Measurements from ENCODE around the gene RPGR. TPM values are rescaled to one million over a fixed set of nuclear protein-coding genes. Genes with fewer than 3 reads are reported as not detected.

The RPGR gene
- total and polyA plus RNA-seq, 2 experiments from 2014 or later: 7.4 to 36.3 TPM

- Histone ChIP-seq H3K79me2 (replicated peaks; ENCODE audit: insufficient read depth) (no peaks in the 10 kb centered on the region; the same call in 1 of the 2 replicates), H2AFZ (no peak overlapping the region), H3K27ac (ENCODE audit: low read depth) (no peak overlapping the region), H3F3A (replicated peaks; ENCODE audit: low read depth) (no peaks in the 10 kb centered on the region), H3K36me3 (ENCODE audit: insufficient read depth) (no peaks in the 10 kb centered on the region), H3K9me2 (ENCODE audit: insufficient read depth) (no peaks in the 10 kb centered on the region), H3K4me3 (no peak overlapping the region), H3K4me2 (no peak overlapping the region), H4K20me1 (replicated peaks; ENCODE audit: insufficient read depth) (no peaks in the 10 kb centered on the region), H3K4me1 (ENCODE audit: insufficient read depth) (0 out of 2 replicates have a peak, but pooled peaks cover 3% of the 10 kb centered on the region), H3K27me3 (ENCODE audit: insufficient read depth) (no peaks in the 10 kb centered on the region)
- no peak for ATAC-seq
- H3K9me3 Mint-ChIP-seq: no peaks in the 10 kb centered on the region
- TF ChIP-seq JUNB (IDR thresholded peaks at IDR 0.05; ENCODE audit: unreplicated experiment): no peak
- no peak for TF ChIP-seq ZNF462 (CRISPR knock-in tag; IDR thresholded peaks at IDR 0.05)
- TF ChIP-seq EZH2 (IDR thresholded peaks at IDR 0.05; ENCODE audit: low read depth, unreplicated experiment): no peak
- no peak for TF ChIP-seq STAT1 (IDR thresholded peaks at IDR 0.05; ENCODE audit: unreplicated experiment)
- TF ChIP-seq ZNF114 (CRISPR knock-in tag; IDR thresholded peaks at IDR 0.05): no peak
- TF ChIP-seq REST (IDR thresholded peaks at IDR 0.05; ENCODE audit: unreplicated experiment): no peak
- TF ChIP-seq ZNF331 (CRISPR knock-in tag; IDR thresholded peaks at IDR 0.05; ENCODE audit: low read depth): no peak
- TF ChIP-seq ETS1 (IDR thresholded peaks at IDR 0.05): no peak
- TF ChIP-seq POLR2AphosphoS5 (IDR thresholded peaks at IDR 0.05; ENCODE audit: low read depth): no peak
- no peak for TF ChIP-seq NANOG (IDR thresholded peaks at IDR 0.05; ENCODE audit: borderline replicate concordance)
- TF ChIP-seq EZH2phosphoT487 (IDR thresholded peaks at IDR 0.05; ENCODE audit: unreplicated experiment): no peak
- no peak for TF ChIP-seq CREB1 (CRISPR knock-in tag; IDR thresholded peaks at IDR 0.05; ENCODE audit: low read depth)
- TF ChIP-seq CTCF (conservative IDR thresholded peaks at IDR 0.05; ENCODE audit: low read depth in 2 of 2): no peak
- H3K27ac Mint-ChIP-seq: no peak overlapping the region
- H3K4me1 Mint-ChIP-seq: peaks cover 14% of the 10 kb centered on the region
- H3K27me3 Mint-ChIP-seq (ENCODE audit: insufficient read depth, low read depth, poor library complexity): no peaks in the 10 kb centered on the region
- H3K36me3 Mint-ChIP-seq (ENCODE audit: low read depth): peaks cover 3% of the 10 kb centered on the region; the same call in 2 of the 3 replicates
- no peak overlapping the region for H3K4me3 Mint-ChIP-seq
- DNase-seq (ENCODE audit: low spot score): no peak
These were observed 9.1 kb downstream of the RPGR start for GRCh38 chrX:38318196-38318595.
